HG03045 (cell line): Measurements from ENCODE around the gene TRMT112.
"Not testable (repeated sequence)": the region's sequence is repeated elsewhere in the genome, so short reads cannot be mapped to it uniquely, and the experiment has no call there.

Experiments
- ATAC-seq: cut with Tn5 transposase; IDR thresholded peaks from one replicate; pipeline ENCODE4 v1.9.1; 2021; ENCODE audit warnings: mild to moderate bottlenecking, moderate library complexity; ENCODE audit not compliant: unreplicated experiment

The TRMT112 gene

DNA sequence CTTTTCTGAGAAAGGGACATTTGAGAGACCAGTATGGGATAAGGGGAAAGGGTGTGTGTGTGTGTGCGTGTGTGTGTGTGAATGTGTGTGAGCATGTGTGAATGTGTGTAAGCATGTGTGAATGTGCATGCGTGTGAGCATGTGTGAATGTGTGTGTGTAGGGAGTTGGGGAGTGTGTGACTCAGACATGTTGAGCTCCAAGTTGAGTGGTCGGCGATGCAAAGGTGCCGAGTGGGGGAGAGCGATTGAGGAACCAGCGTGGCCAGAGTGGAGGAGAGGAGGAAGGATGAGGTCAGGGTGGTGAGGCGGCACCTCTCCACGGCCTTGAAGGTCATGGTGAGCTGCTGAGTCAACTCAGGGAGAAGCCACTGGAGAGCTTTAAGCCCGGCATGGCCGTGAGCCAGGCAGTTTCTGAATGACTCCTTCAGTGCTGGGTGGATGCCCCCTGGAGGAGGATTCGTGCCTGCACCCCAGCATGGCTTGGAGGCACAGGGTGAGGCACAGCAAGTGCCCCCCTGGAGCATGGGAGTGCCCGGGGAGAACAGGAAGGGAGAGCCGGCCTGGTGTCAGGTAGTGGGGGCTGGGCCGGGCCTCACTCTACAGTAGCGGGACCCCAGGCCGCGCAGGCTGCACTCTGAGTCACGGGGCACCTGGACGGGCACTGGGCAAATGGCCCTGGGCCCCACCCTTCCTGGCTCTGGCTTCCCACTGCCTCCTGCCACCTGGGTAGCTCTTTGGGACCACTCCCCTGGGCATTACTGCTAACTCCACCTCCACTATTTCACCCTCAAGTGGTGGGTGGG, 14.4 kb upstream of the TRMT112 start:
- ATAC-seq: no peak

DNA sequence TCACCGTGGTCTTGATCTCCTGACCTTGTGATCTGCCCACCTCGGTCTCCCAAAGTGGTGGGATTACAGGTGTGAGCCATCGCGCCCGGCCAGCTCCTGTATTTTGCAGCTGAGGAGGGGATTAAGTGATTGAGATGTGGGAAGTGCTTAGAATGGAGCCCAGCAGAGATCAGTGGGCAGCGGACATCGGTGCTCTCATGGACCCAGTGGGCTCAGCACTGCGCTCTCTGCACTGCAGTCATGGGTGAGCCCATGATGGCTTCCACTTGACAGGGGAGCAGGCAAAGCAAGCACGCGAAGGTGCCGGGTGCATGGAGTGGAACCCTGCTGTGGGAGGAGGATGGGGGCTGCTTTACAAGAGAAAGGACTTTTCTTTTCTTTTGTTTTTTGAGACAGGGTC, 13.5 kb upstream of the TRMT112 start:
- no peak for ATAC-seq

- no peak for ATAC-seq
These were observed 10.6 kb upstream of the TRMT112 start for GRCh38 chr11:64327993-64328392.

DNA sequence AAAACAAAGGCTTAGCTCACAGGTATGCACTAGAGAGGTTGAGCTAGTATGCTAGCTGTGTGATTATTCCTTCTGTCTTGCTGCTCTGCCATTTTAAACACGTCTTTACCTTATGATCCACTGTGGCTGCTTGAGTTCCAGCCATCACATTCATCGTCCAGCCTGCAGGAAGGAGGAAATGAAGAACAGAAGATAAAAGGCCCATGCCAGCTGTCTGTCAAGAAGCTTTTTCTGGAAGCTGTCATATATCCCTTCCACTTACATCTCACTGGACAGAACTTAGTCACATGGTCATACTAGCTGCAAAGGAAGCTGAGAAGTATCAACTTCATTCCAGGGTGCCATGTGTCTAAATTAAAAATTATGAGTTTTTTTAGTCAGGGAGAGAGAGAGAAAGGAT, 10.0 kb upstream of the TRMT112 start:
- ATAC-seq: no peak

DNA sequence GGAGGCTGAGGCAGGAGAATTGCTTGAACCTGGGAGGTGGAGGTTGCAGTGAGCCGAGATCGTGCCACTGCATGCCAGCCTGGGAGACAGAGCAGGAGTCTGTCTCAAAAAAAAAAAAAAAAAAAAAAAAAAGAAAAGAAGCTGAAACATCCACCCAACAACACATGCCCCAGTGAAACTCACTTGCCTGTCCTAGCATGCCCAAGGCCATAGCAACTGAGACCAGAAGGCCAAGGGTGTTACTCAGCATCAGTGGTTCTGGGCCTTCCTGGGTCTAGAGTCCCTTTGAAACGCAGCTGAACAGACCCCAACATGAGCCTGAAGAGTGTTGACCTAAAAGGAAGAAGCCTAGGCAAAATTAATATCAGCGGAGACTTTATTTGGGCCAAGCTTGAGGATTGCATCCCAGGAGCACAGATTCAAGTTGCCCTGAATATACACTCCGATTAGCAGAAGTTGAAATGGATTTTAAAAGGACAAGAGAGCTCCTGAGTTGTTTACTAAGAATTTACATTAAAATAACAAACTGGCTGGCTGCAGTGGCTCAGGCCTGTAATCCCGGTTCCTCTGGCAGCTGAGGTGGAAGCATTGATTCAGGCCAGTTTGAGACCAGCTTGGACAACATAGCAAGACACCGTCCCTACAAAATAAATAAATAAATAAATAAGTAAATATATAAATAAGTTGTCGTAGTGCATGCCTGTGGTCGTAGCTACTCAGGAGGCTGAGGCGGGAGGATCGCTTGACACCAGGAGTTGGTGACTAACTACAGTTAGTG, 7.5 kb upstream of the TRMT112 start:
- no peak for ATAC-seq

DNA sequence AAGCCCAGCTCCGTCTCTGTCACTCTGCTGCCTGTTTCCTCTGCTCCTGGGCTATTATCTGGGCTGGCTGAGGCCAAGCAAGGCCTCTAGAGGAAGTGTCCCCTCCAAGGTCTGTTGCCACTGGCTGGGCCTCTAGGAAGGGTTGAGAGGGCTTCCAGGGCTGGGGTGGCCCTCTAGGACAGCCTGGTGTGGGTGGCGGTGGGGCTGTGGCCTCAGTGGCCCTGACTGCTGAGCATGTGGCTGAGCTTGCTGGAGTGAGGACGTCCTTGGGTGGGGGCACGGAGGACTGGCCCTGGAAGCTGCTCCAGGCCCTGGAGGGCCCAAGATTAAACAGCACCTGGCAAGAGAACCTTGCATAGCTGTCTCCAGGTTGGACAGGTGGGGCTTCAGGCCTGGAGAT, 6.6 kb upstream of the TRMT112 start:
- ATAC-seq: not testable (repeated sequence)

DNA sequence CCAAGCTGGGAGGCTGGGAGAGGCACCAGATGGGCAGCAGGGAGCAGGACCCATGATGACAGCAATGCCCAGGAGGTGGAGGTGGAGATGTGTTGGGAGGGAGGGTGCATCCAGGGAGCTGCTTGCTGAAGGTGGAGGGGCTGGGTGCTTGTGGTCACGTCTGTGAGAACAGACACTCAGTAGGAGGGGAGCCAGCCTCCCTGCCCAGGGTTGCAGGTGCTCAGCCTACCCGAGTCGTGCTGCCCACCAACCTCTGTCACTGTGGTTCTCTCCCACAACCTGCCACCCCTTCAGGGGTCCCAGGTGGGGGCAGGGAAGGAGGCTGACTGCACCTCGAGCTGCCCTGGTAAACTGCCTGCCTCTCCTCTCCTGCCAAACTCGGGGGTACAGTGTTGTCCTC, 6.0 kb upstream of the TRMT112 start:
- ATAC-seq: no peak

DNA sequence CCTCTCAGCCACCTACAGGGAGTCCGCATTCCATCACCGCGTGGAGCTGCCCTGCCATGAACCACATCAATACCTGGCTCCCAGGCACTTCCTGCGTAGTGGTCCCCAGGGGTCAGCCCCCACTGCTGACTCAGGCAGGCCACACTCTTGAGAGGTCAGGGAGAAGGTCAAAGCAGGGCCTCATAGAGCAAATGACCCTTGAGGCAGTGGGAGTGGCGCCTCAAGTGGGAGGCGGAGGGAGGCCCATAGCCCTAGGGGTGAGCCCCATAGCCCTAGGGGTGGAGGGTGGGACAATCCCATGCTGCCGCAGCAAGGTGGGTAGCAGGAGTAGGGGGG, 5.5 kb upstream of the TRMT112 start:
- ATAC-seq: no peak

DNA sequence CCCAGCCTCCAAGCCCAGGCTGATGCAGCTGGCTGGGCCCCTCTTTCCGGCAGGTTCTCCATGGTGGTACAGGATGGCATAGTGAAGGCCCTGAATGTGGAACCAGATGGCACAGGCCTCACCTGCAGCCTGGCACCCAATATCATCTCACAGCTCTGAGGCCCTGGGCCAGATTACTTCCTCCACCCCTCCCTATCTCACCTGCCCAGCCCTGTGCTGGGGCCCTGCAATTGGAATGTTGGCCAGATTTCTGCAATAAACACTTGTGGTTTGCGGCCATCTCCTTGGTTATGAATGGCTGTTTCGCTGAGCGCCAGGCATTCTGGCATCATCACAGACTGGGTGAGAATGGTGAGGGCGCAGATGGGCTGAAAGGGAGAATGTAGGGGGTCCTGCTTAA, 4.2 kb upstream of the TRMT112 start:
- no peak for ATAC-seq

GRCh38 chr11:64321026-64321425, 3.7 kb upstream of the TRMT112 start:
- no peak for ATAC-seq

GRCh38 chr11:64320556-64320955, 3.2 kb upstream of the TRMT112 start:
- ATAC-seq: no peak

DNA sequence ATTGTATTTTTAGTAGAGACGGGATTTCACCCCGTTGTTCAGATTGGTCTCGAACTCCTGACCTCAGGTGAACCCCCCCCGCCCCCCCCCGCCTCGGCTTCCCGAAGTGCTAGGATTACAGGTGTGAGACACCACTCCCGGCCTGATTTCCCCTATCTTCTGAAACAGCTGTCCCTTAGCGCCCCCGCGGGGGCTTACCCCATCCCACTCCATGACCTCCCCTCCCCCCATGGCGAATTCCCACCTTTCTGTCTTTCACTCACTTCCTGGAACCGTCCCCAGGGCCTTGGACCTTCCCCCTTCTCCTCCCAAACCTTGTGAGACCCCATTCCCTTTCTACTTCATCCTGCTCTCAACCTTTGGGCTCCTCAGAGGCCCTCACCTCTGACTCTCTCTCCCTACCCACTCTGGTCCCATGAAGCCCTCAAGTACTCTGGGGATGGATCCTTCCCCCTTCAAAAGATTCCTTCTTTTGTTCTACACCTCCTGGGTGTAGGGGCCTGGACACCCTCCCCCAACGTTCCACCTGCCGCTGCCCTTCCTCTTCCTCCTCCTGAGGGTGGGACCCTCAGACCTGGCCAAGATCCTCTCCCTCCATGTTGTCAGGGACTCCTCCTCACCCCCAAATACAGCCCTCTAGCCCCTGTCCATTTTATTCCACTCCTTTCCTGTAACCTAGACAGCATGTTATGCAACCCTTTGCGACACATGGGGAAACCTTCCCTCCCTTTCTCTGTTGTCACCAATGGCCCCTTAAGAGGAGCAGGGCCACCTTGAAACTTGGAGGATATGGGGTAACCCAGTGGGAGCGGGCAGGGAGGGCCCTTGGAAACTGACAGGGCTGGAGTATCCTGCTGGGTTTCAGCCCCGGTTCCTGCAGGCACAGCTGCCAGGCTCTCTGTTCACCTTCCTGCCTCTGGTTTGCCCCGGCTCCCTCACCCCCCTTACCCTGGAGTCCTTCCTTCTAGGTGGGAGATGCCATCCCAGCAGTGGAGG, 1.7 kb upstream of the TRMT112 start:
- no peak for ATAC-seq

DNA sequence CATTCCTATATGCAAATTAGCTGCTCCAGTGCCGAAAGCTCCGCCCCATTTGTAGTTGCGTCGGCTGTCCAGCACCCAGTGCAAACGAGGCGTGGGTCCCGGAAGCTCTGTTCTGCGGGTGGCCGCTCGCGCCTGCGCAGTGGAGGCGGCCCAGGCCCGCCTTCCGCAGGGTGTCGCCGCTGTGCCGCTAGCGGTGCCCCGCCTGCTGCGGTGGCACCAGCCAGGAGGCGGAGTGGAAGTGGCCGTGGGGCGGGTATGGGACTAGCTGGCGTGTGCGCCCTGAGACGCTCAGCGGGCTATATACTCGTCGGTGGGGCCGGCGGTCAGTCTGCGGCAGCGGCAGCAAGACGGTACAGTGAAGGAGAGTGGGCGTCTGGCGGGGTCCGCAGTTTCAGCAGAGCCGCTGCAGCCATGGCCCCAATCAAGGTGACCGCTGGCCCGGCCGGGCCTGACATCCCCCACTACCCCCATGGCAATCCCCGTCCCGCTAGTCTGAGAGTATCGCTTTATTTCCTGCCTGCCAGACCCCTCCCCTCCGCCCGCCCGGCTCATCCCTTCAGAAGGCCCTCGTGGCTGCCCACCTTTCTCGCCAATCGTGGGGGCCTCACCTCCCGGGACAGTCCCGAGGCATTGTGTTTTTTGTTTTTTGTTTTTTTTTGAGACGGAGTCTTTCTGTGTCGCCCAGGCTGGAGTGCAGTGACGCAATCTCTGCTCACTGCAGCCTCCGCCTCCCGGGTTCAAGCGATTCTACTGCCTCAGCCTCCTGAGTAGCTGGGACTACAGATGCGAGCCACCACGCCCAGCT, 804 bp upstream of the TRMT112 start, which contains the start of gene PRDX5:
PRDX5 (plus strand) TSS at position 161 of the 805 bp plus-strand sequence; CDS start at position 256, 95 bp downstream.
- ATAC-seq: peak; percentile 67

- peak; percentile 2 for ATAC-seq
These were observed 561 bp downstream of the TRMT112 start for GRCh38 chr11:64316672-64317324.

GRCh38 chr11:64315667-64316526, 1.5 kb downstream of the TRMT112 start:
- ATAC-seq: not testable (repeated sequence)

DNA sequence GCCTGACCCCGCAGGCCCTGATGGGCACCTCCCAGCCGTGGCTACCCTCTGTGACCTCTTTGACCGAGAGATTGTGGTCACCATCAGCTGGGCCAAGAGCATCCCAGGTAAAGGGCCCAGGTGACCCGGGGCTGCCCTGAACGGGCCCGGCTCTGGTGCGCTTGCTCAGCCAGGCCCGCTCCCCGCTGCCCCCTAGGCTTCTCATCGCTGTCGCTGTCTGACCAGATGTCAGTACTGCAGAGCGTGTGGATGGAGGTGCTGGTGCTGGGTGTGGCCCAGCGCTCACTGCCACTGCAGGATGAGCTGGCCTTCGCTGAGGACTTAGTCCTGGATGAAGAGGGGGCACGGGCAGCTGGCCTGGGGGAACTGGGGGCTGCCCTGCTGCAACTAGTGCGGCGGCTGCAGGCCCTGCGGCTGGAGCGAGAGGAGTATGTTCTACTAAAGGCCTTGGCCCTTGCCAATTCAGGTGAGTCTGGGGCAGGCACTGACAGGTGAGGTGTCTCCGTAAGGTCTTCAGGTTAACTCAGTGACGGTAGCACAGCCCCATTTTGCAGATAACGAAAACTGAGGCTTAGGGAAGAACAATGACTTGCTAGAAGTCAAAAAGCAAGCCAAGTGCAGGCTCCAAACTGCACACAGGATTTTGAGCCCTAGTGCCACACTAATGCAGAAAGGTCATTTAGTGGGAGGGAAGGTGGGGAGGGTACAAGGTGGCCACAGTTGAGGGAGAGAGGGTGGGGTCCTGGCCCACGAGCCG, 2.4 kb downstream of the TRMT112 start:
- ATAC-seq: no peak

DNA sequence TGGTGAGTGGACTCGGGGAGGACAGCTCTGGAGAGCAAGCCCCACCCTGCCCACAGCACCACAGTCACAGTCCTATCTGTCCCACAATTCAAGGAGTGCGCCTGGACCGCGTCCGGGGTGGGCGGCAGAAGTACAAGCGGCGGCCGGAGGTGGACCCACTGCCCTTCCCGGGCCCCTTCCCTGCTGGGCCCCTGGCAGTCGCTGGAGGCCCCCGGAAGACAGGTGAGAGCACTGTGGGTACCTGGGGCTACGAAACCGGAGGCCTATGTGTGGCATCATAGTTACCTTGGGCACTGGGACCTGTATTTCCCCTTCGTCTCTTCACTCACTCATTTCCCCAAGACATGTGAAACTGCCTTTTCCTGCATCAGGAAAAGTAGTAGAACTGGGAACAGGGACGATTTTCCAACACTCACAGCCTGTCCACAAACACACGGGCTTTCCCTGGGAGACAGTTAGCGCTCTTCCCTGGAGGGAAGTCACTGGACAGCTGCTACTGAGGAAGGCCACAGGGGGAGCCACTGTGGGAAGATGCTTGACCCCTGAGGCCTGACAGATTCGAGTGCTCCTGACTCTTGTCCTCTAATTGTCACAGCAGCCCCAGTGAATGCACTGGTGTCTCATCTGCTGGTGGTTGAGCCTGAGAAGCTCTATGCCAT, 3.1 kb downstream of the TRMT112 start:
- no peak for ATAC-seq
